Neuronal stem cell (in vitro differentiated cells): ENCODE data around the gene ZNF468.

ENCODE experiments used
- DNase-seq: peaks from one replicate; pipeline ENCODE4 v3.0.0-alpha.2; 2013; ENCODE audit warnings: low spot score
- H2AFZ ChIP-seq: one replicate; pipeline ENCODE4 v1.6.1; 2013; ENCODE audit warnings: mild to moderate bottlenecking, low read length, inconsistent platforms
- H2AK5ac ChIP-seq: 2 replicates; pipeline ENCODE4 v1.6.1; 2013; ENCODE audit warnings: low read depth, mild to moderate bottlenecking, inconsistent platforms, low read length, moderate library complexity, mixed read lengths
- H2BK120ac ChIP-seq: 2 replicates; pipeline ENCODE4 v1.6.1; 2013; ENCODE audit warnings: low read depth, mild to moderate bottlenecking, inconsistent platforms, low read length, moderate library complexity, mixed read lengths
- H2BK12ac ChIP-seq: one replicate; pipeline ENCODE4 v1.6.1; 2013; ENCODE audit warnings: low read length, inconsistent platforms
- H2BK15ac ChIP-seq: 2 replicates; pipeline ENCODE4 v1.6.1; 2013; ENCODE audit warnings: mild to moderate bottlenecking, low read length, inconsistent platforms, mixed read lengths
- H2BK5ac ChIP-seq: one replicate; pipeline ENCODE4 v1.6.1; 2013; ENCODE audit warnings: inconsistent platforms, mild to moderate bottlenecking, low read length, moderate library complexity
- H3K14ac ChIP-seq: one replicate; pipeline ENCODE4 v1.6.1; 2013; ENCODE audit warnings: low read length, inconsistent platforms
- H3K18ac ChIP-seq: 2 replicates; pipeline ENCODE4 v1.6.1; 2013; ENCODE audit warnings: low read length, inconsistent platforms
- H3K23ac ChIP-seq: 2 replicates; pipeline ENCODE4 v1.6.1; 2013; ENCODE audit warnings: low read depth, mild to moderate bottlenecking, mixed read lengths, low read length, inconsistent platforms; ENCODE audit not compliant: poor library complexity
- H3K27ac ChIP-seq: replicated peaks from 3 replicates; pipeline ENCODE4 v1.5.1; 2013; ENCODE audit warnings: low read length, inconsistent platforms
- H3K27me3 ChIP-seq, 3 experiments: 2 replicates each; pipeline ENCODE4 v1.6.1; 2013; ENCODE audit warnings: low read length in 3 of 3, mild to moderate bottlenecking in 2 of 3, inconsistent platforms in 1 of 3, low read depth in 1 of 3, mixed read lengths in 1 of 3, moderate library complexity in 1 of 3; ENCODE audit not compliant: control insufficient read depth in 3 of 3, insufficient read depth in 3 of 3
- H3K36me3 ChIP-seq, 2 donors: replicated peaks in 1 of 2; 2 replicates each; pipeline ENCODE4 v1.6.1; 2013; ENCODE audit warnings: low read length in 2 of 2; ENCODE audit not compliant: control insufficient read depth in 2 of 2, insufficient read depth in 2 of 2
- H3K4ac ChIP-seq: 2 replicates; pipeline ENCODE4 v1.6.1; 2013; ENCODE audit warnings: inconsistent platforms, mild to moderate bottlenecking, low read length, moderate library complexity
- H3K4me1 ChIP-seq, 2 donors: 1 replicate in 1 of 2; 2 replicates in 1 of 2; pipeline ENCODE4 v1.6.1; 2013; ENCODE audit warnings: low read length in 2 of 2, low read depth in 1 of 2; ENCODE audit not compliant: control insufficient read depth in 2 of 2, insufficient read depth in 1 of 2
- H3K4me2 ChIP-seq: one replicate; pipeline ENCODE4 v1.6.1; 2013; ENCODE audit warnings: mild to moderate bottlenecking, low read length, inconsistent platforms; ENCODE audit not compliant: insufficient read depth, poor library complexity, severe bottlenecking
- H3K4me3 ChIP-seq, 2 donors: 2 replicates each; pipeline ENCODE4 v1.5.1; 2013; ENCODE audit warnings: low read length in 2 of 2, mild to moderate bottlenecking in 2 of 2, inconsistent platforms in 1 of 2, moderate library complexity in 1 of 2
- H3K79me1 ChIP-seq: one replicate; pipeline ENCODE4 v1.6.1; 2013; ENCODE audit warnings: low read depth, mild to moderate bottlenecking, inconsistent platforms, low read length, moderate library complexity
- H3K9ac ChIP-seq: one replicate; pipeline ENCODE4 v1.6.1; 2013; ENCODE audit warnings: mild to moderate bottlenecking, low read depth, low read length, inconsistent platforms; ENCODE audit not compliant: poor library complexity
- H3K9me3 ChIP-seq, 2 donors: replicated peaks in 1 of 2; 2 replicates each; pipeline versions ENCODE3 to v1.6.1; 2013; ENCODE audit warnings: low read length in 2 of 2, mild to moderate bottlenecking in 2 of 2, inconsistent platforms in 1 of 2, low read depth in 1 of 2, mixed read lengths in 1 of 2, moderate library complexity in 1 of 2; ENCODE audit not compliant: control insufficient read depth in 2 of 2, insufficient read depth in 1 of 2
- H4K8ac ChIP-seq: one replicate; pipeline ENCODE4 v1.6.1; 2013; ENCODE audit warnings: low read depth, mild to moderate bottlenecking, inconsistent platforms, low read length, moderate library complexity
- H4K91ac ChIP-seq: one replicate; pipeline ENCODE4 v1.6.1; 2013; ENCODE audit warnings: low read length, low read depth, mild to moderate bottlenecking, inconsistent platforms; ENCODE audit not compliant: poor library complexity
- WGBS, 2 donors: extraction: QIAGEN DNeasy Blood & Tissue Kit; methylation state at CpG; one replicate each; pipeline ENCODE4 v1.1.7; 2013; ENCODE audit warnings: missing lambda C conversion rate in 2 of 2, mixed read lengths in 1 of 2; ENCODE audit not compliant: insufficient read length in 2 of 2, insufficient replicate concordance in 1 of 2; ENCODE audit errors: extremely low coverage in 2 of 2; 5-methylcytosine and 5-hydroxymethylcytosine counted together

The ZNF468 gene

DNA sequence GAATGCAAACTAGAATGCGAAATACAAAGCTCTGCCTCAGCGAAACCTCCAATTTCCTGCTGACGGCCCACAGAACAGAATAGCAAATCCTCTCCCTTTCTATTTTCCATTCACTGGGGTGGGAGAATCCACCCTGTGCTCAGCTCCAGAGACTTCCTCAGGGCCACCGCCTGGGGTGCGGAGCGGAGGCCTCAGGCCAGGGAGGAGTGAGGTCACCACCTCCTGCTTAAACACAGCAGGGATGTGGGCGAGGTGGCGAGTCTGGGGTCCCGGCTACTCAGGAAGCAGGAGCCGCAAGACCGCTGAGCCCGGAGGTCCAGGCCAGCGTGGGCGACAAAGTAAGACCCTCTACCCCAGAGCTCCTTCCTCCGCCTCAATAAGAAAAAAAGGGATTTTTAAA is 40.7 kb upstream of the ZNF468 start:
- WGBS, 2 donors = no CpG with 5 or more reads among the region's 15 CpGs
- Histone ChIP-seq H3K4me3 (peak overlapping the region in 1 of 2 donors; percentile 82), H3K4me1 (no peaks in the 10 kb centered on the region), H3K79me1 (peaks cover 4% of the 10 kb centered on the region), H3K9ac (no peak overlapping the region), H2BK15ac (no peak overlapping the region), H2AK5ac (no peak overlapping the region), H4K8ac (no peak overlapping the region), H2BK12ac (no peak overlapping the region), H2BK5ac (peak overlapping the region; percentile 19), H3K9me3 (peaks cover 0 to 35% of the 10 kb centered on the region in 2 donors), H3K4me2 (no peak overlapping the region), H3K18ac (peak overlapping the region; percentile 23), H2AFZ (peak overlapping the region; percentile 95), H3K23ac (no peak overlapping the region), H3K36me3 (peaks cover 4 to 26% of the 10 kb centered on the region in 2 donors), H4K91ac (no peak overlapping the region), H2BK120ac (no peak overlapping the region), H3K27me3 (no peaks in the 10 kb centered on the region), H3K4ac (no peak overlapping the region), H3K27ac (peak overlapping the region; percentile 73), H3K14ac (no peak overlapping the region)
- no peak for DNase-seq

DNA sequence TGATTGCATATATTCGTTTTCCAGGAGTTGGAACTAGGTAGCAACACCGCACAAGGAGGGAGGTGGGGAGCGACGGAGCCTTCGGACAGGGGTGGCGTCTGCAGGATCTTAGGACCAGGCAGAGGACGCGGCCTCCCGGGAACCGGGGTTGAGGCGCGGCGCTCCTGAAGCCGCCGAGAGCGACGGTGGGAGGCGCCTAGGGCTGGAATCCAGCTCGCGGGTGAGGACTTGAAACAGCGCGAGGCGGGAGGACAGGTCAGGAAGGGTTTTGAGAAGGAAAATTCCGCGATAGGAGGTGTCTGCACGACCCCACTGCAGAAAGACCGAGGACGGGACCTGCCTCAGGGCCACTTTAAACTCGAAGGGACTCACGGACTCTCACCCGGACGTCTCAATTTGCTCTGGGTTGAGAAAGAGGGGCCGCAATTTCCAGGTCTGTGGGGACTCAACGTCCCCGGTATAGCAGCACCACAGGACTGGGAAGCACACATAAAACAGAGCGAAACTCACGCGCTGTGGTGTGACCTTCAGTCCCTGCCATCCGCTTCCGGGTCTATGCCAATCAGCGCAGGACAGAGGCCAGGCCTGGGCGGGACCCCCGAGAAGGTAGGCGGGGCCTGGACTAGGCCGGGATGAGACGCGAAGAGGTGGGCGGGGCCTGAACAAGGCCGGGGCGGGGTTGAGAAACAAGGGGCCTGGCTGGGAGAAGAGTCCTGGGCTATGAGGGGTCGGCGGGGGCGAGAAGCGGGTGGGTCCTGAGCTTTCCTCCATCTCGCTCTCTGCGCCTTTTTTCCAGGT is 39.9 kb upstream of the ZNF468 start, which contains the start of gene ZNF320:
Gene ZNF320 (minus strand): TSS at position 498 of the 798 bp plus-strand sequence. CDS start 7,380 bp downstream, outside the sequence.
- Histone ChIP-seq H3K4ac (no peak within 1 kb of the TSS), H4K8ac (no peak within 1 kb of the TSS), H2BK120ac (no peak within 1 kb of the TSS), H2BK15ac (peak within 1 kb of the TSS; percentile 7), H2AFZ (peak within 1 kb of the TSS; percentile 95), H2BK5ac (peak within 1 kb of the TSS; percentile 19), H4K91ac (no peak within 1 kb of the TSS), H3K14ac (no peak within 1 kb of the TSS), H2AK5ac (no peak within 1 kb of the TSS), H2BK12ac (no peak within 1 kb of the TSS), H3K27ac (peak within 1 kb of the TSS; percentile 95), H3K23ac (no peak within 1 kb of the TSS), H3K9me3 (peaks cover 0 to 35% of the 10 kb centered on the region in 2 donors), H3K4me1 (no peaks in the 10 kb centered on the region), H3K27me3 (no peaks in the 10 kb centered on the region), H3K4me3 (peak within 1 kb of the TSS; percentile 82 to 85), H3K9ac (peak within 1 kb of the TSS; percentile 92), H3K18ac (peak within 1 kb of the TSS; percentile 87), H3K79me1 (peaks cover 4% of the 10 kb centered on the region), H3K4me2 (peak within 1 kb of the TSS; percentile 85), H3K36me3 (peaks cover 4 to 33% of the 10 kb centered on the region in 2 donors)
- no CpG with 5 or more reads among the region's 56 CpGs for WGBS, 2 donors
- peak; percentile 91 for DNase-seq

- no peaks in the 10 kb centered on the region for H3K27me3 ChIP-seq
- H2AK5ac ChIP-seq = no peak overlapping the region
- no CpG with 5 or more reads among the region's 24 CpGs for WGBS, 2 donors
- peak overlapping the region; percentile 19 for H2BK5ac ChIP-seq
- no peak overlapping the region for H2BK12ac ChIP-seq
- DNase-seq = peak; percentile 2
- peak overlapping the region; percentile 92 for H3K9ac ChIP-seq
- peak overlapping the region; percentile 85 for H3K4me2 ChIP-seq
- H2BK15ac ChIP-seq = peak overlapping the region; percentile 7
- no peak overlapping the region for H3K23ac ChIP-seq
- peak overlapping the region; percentile 95 for H2AFZ ChIP-seq
- H3K27ac ChIP-seq = peak overlapping the region; percentile 95
- H4K8ac ChIP-seq = no peak overlapping the region
- no peak overlapping the region for H3K4ac ChIP-seq
- H3K18ac ChIP-seq = peak overlapping the region; percentile 87
- H3K4me1 ChIP-seq = no peaks in the 10 kb centered on the region
- H3K9me3 ChIP-seq = peaks cover 0 to 35% of the 10 kb centered on the region in 2 donors
- H3K36me3 ChIP-seq = peaks cover 4 to 41% of the 10 kb centered on the region in 2 donors
- peaks cover 4% of the 10 kb centered on the region for H3K79me1 ChIP-seq
- no peak overlapping the region for H3K14ac ChIP-seq
- no peak overlapping the region for H2BK120ac ChIP-seq
- peak overlapping the region; percentile 82 to 85 for H3K4me3 ChIP-seq
- H4K91ac ChIP-seq = no peak overlapping the region
Measured at GRCh38 chr19:52896431-52897137, 39.2 kb upstream of the ZNF468 start.

DNA sequence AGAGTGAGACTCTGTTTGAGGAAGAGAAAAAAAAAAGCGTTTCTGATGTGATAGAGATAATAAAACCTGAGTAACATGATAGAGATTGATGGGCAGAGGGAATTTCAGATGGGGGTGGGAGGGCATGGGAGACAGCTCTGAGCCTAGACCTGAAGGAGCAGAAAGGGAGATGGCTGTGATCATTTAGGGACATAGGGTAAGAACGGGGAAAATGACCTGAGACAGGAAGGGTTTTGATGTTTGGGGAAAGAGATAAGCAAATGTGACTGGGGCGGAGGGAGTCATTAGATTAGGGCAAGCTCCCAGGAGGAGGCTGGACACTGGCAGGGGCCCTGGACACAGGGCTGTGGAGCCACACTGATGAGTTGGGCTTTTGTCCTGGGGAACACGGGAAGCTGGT is 33.9 kb upstream of the ZNF468 start:
- no peak for DNase-seq
- WGBS, 2 donors = no CpG with 5 or more reads among the region's 4 CpGs
- peaks cover 22 to 88% of the 10 kb centered on the region in 2 donors for H3K36me3 ChIP-seq

More for the DNA sequence above, 33.9 kb upstream of the ZNF468 start:
- no peak overlapping the region for H2BK12ac ChIP-seq
- no peak overlapping the region for H3K27ac ChIP-seq
- no peak overlapping the region for H3K14ac ChIP-seq
- H2BK120ac ChIP-seq = no peak overlapping the region
- H3K18ac ChIP-seq = no peak overlapping the region
- no peak overlapping the region for H3K4me3 ChIP-seq
- no peak overlapping the region for H4K91ac ChIP-seq
- peaks cover 3% of the 10 kb centered on the region for H3K79me1 ChIP-seq
- H2AFZ ChIP-seq = no peak overlapping the region
- H3K4ac ChIP-seq = no peak overlapping the region
- no peak overlapping the region for H2BK5ac ChIP-seq
- H3K9me3 ChIP-seq = peaks cover 0 to 53% of the 10 kb centered on the region in 2 donors
- no peak overlapping the region for H3K4me2 ChIP-seq
- H3K4me1 ChIP-seq = no peaks in the 10 kb centered on the region
- H2BK15ac ChIP-seq = no peak overlapping the region
- H3K23ac ChIP-seq = no peak overlapping the region
- no peaks in the 10 kb centered on the region for H3K27me3 ChIP-seq
- no peak overlapping the region for H3K9ac ChIP-seq
- no peak overlapping the region for H2AK5ac ChIP-seq
- no peak overlapping the region for H4K8ac ChIP-seq
